NCI-H1436 treated with DMSO at 0.1 percent for 48 hours (cell line): Measurements from ENCODE around the gene MAGOH.

Experiments used
- DNase-seq: peaks from one replicate; lab custom pipeline; 2025; lab: John Stamatoyannopoulos, UW

MAGOH gene

DNA sequence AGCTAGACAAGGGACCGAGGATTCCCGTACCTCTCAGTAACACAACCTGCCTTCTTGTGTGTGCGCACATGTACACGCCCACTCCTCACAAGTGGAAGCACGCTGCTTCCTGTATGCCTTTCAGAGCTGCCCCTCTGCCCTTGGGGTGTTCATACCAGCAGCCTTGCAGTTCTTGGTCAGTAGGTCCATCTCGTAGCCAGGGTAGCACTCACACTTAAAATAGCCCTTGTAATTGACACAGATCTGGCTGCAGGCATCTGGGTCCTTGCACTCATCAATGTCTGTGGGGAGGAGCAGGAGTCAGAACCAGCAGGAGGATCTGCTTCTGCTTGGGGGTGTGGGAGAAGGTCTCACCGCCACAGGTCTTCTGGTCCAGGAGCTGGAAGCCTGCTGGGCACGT lies 32.6 kb upstream of the MAGOH start:
- no peak for DNase-seq

DNA sequence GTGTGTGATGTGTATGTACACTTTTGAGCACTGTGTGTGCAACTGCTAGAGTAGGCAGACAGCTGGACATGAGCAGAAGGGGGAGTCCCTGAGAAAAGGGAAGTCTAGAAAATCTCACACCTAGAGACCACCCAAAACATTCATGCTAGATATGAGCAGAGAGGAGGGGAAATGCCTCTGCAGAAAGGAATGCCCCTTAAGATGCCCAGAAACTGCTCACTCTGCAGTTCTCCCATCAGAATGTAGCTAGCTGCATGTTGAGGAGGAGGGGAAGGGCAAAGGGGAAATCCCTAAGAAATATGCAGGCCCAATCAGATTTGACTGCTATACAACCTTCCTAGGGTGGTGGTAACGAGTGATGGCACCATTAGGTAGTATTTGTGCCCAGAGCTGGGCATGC lies 31.8 kb upstream of the MAGOH start:
- no peak for DNase-seq

DNA sequence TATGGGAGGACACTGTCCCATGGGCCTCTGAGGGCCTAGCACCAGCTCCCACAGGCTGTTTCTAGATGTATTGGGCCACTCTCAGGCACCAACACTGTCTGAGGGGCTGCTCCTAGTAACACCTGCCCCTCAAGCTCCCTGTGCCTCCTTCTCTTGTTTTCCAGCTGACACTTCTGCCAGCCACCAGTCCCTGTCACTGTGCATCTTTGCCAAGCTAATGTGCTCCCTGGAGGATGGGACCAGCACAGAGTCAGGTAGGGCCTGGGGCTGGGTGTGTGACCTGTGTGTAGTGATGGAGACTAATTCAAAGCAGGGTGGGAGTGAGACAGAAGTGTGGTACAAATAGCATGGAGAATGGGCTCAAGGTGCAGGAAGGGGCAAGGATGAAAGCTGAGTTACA lies 29.4 kb upstream of the MAGOH start:
- DNase-seq, result no peak

DNA sequence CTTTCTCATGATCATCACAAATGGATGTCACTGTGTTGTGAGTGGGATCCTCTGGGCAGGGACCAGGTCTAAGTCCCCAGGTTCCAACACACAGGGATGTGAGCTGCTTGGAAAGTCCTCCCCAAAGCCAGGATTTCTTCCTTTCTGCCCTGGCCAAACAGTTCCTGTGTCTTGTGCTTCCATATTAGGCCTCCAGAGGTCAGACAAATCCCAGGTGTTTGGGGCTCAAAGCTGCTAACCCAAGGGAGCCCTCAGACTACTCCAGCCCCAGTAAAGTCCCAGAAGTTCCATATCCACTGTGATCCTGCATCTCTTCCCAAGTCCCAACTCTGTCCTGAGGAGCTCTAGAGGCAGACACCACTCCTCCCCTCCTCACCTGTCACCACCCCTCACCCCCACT lies 27.7 kb upstream of the MAGOH start:
- DNase-seq, result no peak

DNA sequence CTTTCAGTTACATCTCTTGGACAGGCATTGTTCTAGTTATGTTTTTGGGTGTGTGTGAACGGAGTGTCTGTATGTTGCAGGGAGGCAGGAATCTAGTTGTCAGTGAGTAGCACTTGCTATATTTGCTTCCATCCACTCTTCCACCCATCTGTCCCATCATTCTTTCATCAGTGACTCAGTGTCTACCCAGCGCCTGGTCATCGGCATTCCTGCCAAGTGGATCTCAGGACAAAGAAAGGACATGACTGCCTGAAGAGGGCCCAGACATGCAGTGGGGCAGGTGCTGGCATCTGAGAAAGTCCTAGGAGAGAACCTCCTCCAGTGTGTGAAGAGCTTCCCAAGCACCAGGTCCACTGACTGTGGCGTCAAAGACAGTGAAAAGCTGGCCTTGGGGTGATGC lies 27.3 kb upstream of the MAGOH start:
- DNase-seq, result no peak

DNA sequence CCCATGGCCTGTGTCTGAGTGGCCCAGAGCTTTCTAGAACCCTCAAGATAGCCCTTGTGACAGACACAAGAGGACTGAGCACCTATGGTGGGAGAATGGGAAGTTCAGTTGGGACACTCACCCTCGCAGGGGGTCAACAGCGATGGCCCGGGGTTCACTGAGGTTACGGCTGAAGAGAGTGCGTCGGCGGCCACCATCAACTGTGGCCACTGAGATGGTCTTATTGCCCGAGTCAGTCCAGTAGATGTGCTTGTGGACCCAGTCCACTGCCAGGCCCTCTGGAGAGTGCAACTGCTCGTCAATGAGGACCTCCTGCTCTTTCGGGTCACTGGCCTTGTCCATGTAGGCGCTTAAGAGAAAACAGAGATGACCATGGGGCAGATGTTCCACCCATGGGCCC lies 25.7 kb upstream of the MAGOH start:
- no peak for DNase-seq

DNA sequence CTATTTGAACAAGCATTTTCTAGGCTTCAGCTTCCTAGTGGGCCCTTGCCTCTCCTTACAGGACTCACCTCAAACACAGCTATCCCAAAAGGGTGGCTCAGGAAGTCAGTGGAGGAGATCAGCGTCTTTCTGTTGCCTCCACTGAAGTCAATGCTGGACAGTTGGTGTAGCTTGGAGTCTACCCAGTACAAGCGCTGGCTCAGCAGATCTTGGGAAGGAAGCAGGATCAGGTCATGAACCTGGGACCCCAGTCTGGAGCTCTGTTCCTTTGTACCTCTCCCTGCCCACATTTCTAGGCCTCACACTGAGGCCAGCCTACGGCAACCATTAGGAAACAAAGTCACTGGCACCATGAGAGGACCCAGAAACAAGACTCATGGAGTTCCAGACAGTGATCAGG lies 23.7 kb upstream of the MAGOH start:
- no peak for DNase-seq

DNA sequence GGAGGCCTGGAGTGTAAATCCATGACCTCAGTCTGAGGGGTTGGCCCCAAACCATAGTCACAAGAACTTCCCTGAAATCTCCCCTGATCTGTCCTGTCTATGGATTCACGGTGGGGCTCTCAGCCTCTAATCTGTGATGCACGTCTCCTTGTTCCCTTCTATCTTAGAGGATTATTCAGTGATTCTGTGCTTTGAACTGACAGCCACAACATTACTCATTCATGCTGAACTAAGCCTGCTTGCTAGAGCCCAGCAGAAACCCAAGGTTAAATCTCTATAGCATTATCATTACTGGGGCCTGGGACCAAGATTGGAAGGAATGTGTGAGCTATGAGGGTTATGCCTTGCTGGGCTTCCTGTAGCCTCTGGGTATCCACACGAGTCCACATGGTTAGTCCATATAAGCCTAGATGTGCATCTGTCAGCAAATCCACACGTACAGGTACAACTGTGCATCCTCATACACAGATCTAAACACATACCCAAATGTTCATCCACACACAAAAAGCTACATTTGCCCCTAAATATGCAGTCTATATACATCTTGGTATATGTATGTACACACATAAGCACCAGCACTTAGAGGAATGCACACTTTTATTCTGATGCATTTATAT lies 22.4 kb upstream of the MAGOH start:
- no peak for DNase-seq

DNA sequence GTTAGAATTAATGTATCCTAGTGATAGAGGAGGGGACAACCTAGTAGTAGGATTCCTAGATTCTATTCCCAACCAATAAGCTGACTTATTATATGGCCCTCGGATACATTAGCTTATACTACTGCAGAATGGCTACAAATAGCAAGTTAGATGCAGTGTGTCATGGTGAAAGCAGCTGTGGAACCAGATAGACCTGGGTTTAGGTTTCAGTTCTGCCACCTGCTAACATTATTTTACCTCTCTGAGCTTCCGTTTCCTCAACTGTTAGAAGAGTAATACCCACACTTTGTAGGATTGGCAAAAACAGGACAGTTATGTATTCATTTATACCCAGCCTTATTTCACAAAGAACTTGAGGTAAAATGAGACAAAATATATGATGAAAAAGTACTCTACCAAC lies 21.6 kb upstream of the MAGOH start:
- no peak for DNase-seq

DNA sequence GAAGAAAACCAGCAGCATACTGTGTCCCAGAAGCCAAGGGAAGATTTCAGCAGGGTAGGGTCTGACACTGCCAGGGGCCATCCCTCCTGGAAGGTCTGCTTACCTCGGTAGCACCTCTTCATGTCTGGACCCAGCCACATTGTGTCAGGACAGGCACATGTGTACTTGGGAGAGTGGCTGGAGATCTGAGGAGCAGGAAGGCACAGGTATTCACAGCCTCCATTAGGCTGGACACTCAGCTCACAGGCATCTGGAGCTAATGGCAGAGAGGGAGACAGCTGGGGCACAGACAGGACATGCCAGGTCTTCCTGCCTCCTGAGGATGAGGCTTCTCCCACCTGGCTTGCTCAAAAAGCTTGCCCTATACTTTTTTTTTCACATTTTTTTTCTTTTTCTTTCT lies 19.9 kb upstream of the MAGOH start:
- no peak for DNase-seq

DNA sequence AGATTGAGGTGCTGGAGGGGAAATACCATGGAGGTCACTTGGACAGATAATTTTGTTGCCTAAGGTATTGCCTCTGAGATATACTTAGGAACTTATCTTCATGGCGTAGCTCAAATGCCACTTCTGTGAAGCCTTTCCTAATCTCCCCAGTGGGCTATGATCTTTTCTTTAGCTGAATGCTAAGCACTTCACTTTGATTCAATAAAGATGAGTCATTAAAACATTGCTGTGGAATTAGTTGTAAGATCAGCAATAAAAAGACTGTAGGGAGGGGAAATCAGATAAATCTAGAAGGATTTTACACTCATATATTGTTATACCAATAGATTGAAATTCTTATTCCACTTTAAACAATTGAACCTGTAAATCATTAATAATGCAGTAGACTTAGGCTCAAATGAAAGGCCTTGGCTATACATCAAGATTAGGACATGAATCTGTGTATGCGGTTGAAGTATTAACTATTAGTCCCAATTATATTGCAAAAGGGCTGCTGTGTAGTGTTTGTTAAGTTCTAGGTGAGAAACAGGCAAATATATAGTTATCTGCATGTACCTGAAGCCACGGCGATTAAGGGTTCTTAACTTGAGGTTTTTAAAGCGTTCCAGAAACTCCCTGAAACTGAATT lies 19.2 kb upstream of the MAGOH start:
- DNase-seq, result no peak

DNA sequence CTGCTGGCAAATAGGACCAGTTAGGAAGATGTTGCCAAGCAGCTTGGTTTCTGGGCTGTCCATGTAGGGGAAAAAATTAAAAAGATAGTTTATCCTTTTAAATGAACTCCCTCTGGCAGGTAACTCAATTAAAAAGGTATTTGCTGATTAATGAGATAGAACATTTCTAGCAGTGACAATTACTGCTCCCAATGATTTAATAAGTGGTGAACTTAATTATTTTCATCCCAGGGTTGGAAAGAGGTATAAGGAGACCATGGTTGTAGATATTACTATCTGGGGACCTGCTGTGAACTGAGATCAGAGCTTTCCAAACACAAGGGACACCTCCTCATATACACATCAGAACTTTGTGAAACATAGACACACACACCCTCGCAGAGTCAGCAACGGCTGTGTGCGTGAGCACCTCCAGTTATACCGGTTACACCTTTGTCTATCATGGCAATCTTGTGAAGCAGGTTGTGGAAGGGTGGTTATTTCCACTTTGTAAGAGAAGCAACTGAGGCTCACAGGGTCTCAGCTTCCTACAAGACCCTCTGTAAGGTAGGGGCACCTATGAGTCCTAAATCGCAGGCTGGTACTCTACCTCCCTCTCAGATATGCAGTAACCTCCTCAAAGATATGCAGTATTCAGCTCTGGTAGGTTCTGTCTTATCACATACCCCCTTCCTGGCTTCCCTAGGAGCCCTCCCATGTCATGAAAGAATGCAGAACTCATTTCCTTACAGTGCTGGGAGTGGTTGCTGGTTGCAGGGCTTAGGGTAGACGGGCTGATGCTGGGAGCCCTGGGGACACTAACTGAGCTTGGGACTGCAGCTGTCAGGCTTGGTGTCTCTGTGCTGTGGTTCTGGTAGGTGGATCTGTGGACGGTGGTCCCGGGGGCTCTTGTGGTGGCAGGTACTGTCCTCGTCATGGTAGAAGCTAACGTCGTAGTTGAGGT lies 18.5 kb upstream of the MAGOH start:
- no peak for DNase-seq

DNA sequence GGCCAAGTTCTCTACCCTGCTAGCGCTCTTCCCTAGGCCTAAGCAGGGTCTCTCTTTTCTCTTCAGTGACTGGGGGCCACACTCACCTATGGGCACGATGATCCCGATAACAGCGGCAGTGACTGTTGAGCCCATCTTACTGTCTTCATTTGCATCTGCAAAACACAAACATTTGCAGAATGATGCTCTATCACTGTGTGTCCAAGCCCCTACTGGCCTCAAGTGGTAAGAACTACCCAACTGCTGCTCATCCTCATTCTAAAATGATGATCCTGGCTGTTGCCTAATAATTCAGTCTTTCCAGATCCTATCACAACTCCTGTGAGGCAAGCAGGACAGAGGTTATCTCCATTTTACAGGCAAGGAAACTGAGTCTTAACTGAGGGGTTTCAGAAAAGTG lies 16.7 kb upstream of the MAGOH start:
- DNase-seq, result no peak

DNA sequence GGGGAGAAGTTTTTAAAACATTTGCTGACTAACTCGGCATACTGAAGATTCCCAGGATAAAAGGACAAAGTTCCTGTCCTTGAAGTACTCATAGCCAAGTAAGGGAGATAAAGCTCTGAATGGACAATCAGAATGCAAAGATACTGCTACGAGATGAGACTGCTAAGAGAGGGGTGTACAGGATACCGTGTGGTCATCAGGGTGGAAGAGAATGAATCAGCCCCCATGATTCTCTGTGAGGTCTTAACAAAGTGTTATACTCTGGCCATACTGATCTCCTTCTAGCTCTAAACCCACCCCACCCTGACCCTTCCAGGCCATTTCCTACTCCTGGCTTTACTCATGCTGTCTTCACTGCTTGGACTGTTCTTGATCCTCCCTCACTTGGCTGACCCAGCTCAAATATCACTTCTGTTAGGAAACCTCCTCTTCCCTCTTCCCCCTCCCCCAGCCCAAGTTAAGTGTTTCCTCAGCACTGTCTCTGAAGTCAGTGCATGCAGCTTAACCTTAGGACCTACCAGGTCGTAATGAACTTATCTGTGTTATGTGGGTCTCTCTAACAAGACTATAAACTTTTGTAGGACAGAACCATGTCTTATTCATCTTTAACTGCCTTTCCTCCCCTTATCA lies 15.8 kb upstream of the MAGOH start:
- DNase-seq, result no peak

DNA sequence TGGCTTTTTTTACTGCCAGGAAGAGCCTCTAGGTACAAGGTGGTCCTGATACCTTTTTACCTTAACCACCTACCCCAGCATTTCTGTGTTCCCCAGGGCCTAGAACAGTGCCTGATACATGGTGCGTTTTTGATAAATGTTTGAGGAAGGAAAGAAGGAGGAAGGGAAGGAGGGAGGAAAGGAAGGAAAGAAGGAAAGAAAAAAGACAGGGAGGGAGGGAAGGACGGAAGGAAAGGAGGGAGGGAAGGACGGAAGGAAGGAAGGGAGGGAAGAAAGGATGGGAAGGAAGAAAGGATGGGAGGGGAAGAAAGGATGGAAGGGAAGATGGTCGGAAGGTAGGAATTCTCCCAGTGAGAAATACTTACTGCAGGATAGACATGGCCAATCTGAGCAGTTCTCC lies 12.0 kb upstream of the MAGOH start:
- no peak for DNase-seq

DNA sequence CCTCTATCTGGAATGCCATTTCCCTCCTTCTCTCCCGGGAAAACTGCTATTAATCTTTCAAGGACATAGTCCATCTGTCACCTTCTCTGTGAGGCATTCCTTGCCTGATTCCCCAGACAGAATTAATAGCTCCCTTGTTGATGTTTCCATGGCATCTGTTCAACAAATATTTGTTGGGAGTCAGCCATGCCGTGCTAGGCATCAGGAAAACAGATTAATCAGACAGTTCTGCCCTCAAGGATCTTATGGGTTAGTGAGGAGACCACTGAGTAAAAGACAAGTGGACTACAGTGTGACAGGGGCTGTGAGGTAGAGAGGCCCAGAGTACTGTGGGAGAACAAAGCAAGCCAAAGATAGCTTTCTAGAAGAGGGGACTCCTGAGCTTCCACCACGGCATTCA lies 11.4 kb upstream of the MAGOH start:
- no peak for DNase-seq

DNA sequence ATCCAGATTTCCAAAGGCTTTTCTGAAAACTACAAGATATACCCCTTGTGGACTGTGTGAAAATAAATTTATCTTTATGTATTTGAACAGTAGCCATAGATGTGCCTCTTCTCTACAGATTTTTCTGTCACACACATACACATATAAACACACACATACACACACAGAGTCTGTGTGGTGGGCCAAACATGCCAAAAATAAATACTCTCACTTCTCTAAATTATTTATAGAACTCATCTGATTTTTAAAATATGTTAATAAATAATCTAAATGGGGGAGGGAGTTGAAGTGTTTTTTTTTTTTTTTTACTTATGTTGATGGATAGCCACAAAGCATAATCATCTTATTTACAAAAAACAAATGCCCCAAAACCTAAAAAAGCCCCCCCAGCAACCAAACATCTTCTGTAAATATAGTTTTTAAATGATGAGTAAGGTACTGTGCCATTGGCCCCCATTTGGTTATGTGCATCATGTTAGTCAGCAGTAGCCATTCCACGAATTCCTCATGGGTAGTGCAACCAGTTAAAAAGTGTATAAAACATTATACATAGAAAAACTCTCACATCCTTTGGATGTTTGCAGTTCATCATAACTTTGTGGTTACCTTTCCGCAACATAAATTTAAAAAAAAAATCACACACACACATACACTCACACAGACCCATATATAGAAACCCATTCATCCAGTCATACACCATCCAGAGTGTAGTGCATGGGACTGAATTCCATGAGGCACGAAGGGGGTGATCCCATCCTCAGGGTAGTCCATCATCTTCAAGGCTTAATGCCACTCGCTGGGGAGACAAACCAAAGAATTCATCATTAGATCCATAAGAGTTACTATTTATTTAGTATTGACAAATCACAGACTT lies 8.2 kb upstream of the MAGOH start:
- no peak for DNase-seq

DNA sequence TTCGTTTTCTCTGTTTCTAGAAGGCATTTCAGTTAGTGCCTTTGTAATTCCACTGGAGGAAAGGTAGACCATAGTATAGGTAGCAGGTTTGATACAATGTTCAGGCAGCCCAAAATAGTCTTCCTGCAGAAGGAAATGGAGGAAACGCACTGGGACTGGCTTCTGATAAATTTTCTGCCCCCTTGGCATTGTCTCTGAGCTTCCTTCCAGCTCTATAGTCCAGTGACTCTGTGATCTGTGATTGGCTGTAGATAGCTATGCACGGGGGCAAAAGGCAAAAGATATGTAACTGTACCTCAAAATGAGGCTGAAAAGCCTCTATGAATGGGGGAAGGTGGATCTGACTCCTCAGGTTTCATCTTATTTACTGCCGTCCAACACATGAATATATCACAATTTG lies 5.8 kb upstream of the MAGOH start:
- DNase-seq, result no peak

DNA sequence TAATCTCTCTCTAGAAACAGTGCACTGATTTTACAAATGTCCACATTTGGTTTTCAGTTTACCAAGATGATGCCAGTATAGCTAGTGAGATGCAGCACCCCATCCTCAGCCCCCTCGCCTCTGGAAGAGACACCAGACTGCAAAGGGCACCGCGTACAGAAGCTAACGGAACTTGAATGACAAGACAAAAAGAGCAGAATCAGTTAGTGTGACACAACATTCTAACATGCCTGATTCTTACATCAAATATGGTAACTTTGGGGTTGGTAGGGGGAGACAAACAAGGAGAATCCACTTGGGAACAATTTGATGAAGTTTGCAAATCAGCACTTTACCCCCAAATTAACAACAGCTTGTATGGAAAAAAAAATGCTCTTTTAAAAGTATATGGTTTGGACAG lies 4.1 kb upstream of the MAGOH start:
- no peak for DNase-seq

DNA sequence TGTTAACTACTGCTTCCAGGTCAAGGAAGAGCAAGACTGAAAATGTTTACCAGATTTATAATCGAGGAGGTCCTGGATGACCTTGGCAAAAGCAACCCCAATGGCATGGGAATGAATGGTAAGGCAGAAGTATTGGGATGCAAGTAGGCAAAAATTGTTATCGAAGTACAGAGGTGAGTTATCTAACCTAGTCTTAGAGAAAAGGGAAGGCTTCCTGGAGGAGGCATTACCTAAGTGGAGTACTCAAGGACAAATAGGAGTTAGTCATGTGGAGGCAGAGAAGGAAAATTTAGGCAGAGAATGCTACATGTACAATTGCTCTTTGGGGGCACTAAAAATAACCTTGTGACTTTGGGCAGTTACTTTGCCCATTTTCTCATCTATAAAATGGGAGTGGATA lies 3.5 kb upstream of the MAGOH start:
- DNase-seq, result no peak

DNA sequence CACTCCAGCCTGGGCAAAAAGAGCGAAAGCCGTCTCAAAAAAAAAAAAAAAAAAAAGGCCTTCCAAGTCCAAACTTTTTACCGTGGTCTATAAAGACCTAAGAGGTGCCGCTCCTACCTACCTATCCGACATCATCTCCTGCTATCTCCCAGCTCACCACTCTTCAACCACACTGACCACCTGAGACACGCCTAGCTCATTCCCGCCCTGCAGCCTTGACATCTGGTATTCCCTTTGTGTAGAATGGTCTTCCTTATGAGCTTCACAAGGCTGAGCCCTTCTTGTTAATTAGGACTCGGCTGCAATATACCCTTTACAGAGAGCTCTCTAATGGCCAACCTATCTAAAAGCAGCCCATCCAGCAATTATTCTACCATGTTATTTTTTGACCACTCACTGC lies 680 bp downstream of the MAGOH start:
- no peak for DNase-seq

DNA sequence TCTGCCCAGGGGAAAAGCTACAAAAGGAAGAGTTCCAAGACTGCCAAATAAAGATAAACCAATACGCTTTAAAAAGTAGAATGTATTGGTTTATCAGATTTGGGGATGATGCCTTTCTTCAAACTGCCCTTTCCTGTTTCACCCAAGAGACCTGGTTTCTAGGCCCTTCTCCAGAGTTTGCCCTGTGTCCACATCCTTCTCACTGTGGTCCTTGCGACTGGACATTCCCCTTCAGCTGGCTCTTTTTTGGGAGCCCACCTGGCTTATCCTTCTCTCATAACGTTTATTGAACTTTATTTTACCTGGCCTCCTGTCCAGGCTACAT lies 17.4 kb downstream of the MAGOH start:
- no peak for DNase-seq
